K562 treated with DMSO at 1 percent for 12 hours (cell line): ENCODE results near the gene KIF13A. TPM values are rescaled to one million over a fixed set of nuclear protein-coding genes. Genes with fewer than 3 reads are reported as not detected.

ENCODE experiments used
- total RNA-seq: library from RNA; unstranded; fragments of 300-600 nt; gene quantifications from 2 replicates; pipeline ENCODE4 v1.2.3, GENCODE V29; 2022; ENCODE audit not compliant: insufficient read depth

Gene KIF13A
- total RNA-seq = 10.2 and 38.1 TPM in 2 replicates

GRCh38 chr6:17987447-17987696, at the start of gene KIF13A:
Gene KIF13A (minus strand): TSS chr6:17987635. CDS start chr6:17987463, 172 bp downstream.

Other genes starting within 250 kb of the KIF13A start
- not detected in 2 replicates for gene NHLRC1, start 135.0 kb upstream of the KIF13A start, total RNA-seq
- gene TPMT, start 167.4 kb upstream of the KIF13A start, total RNA-seq = 19.2 and 30.4 TPM in 2 replicates
- gene KDM1B, start 167.8 kb upstream of the KIF13A start, total RNA-seq = 10.6 and 43.9 TPM in 2 replicates